ENCODE results near the gene CBR4.

DNA sequence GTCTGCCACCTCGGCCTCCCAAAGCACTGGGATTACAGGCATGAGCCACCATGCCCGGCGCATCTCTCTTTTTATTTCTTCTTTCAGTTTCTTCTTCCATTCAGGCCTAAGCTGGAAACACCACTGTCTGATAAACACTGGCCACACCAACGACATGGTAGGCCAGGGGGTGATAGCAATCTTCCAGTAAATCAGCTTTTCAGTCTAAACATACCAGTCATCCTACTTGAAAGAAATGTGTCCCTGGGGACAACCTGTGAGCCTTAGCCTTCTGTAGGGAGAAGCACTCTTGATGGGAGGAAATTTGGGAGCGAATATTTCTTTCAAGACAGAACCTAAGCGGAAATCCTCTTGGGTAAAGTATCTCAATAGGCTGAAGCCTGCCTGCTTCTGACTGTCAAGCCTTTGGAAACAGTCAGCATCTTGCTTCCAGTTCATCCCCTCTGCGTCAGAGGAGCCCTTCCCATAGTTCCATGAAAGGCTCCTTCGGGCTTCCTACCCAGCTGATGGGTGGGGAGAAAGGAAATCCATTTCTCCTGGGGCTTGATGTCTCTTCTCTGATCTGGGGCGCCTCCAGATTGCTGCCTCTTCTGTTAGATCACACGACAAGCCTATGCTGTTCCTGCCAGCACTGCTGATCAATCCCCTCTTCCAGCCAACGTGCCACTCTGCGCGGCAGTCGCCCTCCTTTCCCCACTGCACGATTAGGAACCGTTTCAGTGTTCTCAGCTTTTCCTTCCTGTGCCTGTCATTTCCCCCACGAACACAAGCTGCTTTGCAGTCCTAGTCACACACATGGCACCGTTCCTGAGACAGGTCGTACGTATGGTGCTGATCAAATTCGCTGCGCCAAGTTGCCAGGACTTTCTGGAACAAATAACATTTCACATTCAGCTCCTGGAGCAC, 49.5 kb upstream of the CBR4 start:
- TF ChIP-seq POLR2A (IDR thresholded peaks at IDR 0.05) (no peak), POLR2AphosphoS5 (IDR thresholded peaks at IDR 0.05) (no peak), EP300 (IDR thresholded peaks at IDR 0.05; ENCODE audit: low read depth) (no peak)
- TF ChIP-seq, protein P1, sequence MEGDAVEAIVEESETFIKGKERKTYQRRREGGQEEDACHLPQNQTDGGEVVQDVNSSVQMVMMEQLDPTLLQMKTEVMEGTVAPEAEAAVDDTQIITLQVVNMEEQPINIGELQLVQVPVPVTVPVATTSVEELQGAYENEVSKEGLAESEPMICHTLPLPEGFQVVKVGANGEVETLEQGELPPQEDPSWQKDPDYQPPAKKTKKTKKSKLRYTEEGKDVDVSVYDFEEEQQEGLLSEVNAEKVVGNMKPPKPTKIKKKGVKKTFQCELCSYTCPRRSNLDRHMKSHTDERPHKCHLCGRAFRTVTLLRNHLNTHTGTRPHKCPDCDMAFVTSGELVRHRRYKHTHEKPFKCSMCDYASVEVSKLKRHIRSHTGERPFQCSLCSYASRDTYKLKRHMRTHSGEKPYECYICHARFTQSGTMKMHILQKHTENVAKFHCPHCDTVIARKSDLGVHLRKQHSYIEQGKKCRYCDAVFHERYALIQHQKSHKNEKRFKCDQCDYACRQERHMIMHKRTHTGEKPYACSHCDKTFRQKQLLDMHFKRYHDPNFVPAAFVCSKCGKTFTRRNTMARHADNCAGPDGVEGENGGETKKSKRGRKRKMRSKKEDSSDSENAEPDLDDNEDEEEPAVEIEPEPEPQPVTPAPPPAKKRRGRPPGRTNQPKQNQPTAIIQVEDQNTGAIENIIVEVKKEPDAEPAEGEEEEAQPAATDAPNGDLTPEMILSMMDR (IDR thresholded peaks at IDR 0.05), result no peak

Measured in transverse colon (tissue), 4 donors.